Measurements from ENCODE around the gene SORCS1. TPM values are rescaled to one million over a fixed set of nuclear protein-coding genes. Genes with fewer than 3 reads are reported as not detected.

Gene SORCS1
- total and polyA plus RNA-seq, 4 donors: 0.08 to 0.21 (median 0.09) TPM; not detected in 1

GRCh38 chr10:106534441-106534840 lies 630.1 kb downstream of the SORCS1 start:
- Histone ChIP-seq H3K4me1 (ENCODE audit: control insufficient read depth in 4 of 4, insufficient read depth in 4 of 4, low read length in 3 of 4) (no peaks in the 10 kb centered on the region), H3K27me3 (ENCODE audit: control insufficient read depth in 4 of 4, insufficient read depth in 4 of 4, low read length in 3 of 4) (no peaks in the 10 kb centered on the region), H3K4me3 (ENCODE audit: low read depth in 1 of 3, low read length in 3 of 3) (no peak overlapping the region), H3K9ac (ENCODE audit: low read depth in 1 of 2, low read length in 2 of 2) (no peak overlapping the region), H3K27ac (ENCODE audit: low read depth in 1 of 2, low read length in 2 of 2) (no peak overlapping the region), H3K36me3 (ENCODE audit: control insufficient read depth in 4 of 4, insufficient read depth in 3 of 4, low read depth in 1 of 4, low read length in 3 of 4) (no peaks in the 10 kb centered on the region), H3K9me3 (ENCODE audit: control insufficient read depth in 4 of 4, low read length in 3 of 4) (peaks cover 0 to 6% (median 0%) of the 10 kb centered on the region in 4 donors)
- 80% methylated on average over 2 of the region's 2 CpGs for WGBS
- TF ChIP-seq HNF4G (IDR thresholded peaks at IDR 0.05): no peak
- no peak for TF ChIP-seq EGR1 (IDR thresholded peaks at IDR 0.05; ENCODE audit: low read depth in 2 of 2)
- no peak for DNase-seq (ENCODE audit: low spot score)

GRCh38 chr10:106528702-106529101 lies 635.8 kb downstream of the SORCS1 start:
- 83% methylated on average over 2 of the region's 2 CpGs for WGBS
- no peaks in the 10 kb centered on the region for H3K36me3 ChIP-seq (ENCODE audit: control insufficient read depth in 4 of 4, insufficient read depth in 3 of 4, low read depth in 1 of 4, low read length in 3 of 4)

GRCh38 chr10:106525835-106526234 lies 638.7 kb downstream of the SORCS1 start:
- Histone ChIP-seq H3K36me3 (ENCODE audit: control insufficient read depth in 4 of 4, insufficient read depth in 3 of 4, low read depth in 1 of 4, low read length in 3 of 4) (no peaks in the 10 kb centered on the region), H3K27ac (ENCODE audit: low read depth in 1 of 2, low read length in 2 of 2) (no peak overlapping the region), H3K9ac (ENCODE audit: low read depth in 1 of 2, low read length in 2 of 2) (no peak overlapping the region), H3K27me3 (ENCODE audit: control insufficient read depth in 4 of 4, insufficient read depth in 4 of 4, low read length in 3 of 4) (no peaks in the 10 kb centered on the region), H3K9me3 (ENCODE audit: control insufficient read depth in 4 of 4, low read length in 3 of 4) (no peaks in the 10 kb centered on the region), H3K4me3 (ENCODE audit: low read depth in 1 of 3, low read length in 3 of 3) (no peak overlapping the region), H3K4me1 (ENCODE audit: control insufficient read depth in 4 of 4, insufficient read depth in 4 of 4, low read length in 3 of 4) (peaks cover 0 to 8% (median 1%) of the 10 kb centered on the region in 4 donors)
- WGBS: 87% methylated on average over 1 of the region's 1 CpG
- no peak for DNase-seq (ENCODE audit: low spot score)
- TF ChIP-seq YY1 (IDR thresholded peaks at IDR 0.05) (no peak), ATF3 (IDR thresholded peaks at IDR 0.05) (no peak), FOXA1 (IDR thresholded peaks at IDR 0.05) (no peak), NR2F2 (IDR thresholded peaks at IDR 0.05) (no peak), TAF1 (conservative IDR thresholded peaks at IDR 0.05) (no peak), FOXA2 (IDR thresholded peaks at IDR 0.05) (no peak), ZBTB33 (IDR thresholded peaks at IDR 0.05) (no peak), HNF4G (IDR thresholded peaks at IDR 0.05) (no peak), REST (IDR thresholded peaks at IDR 0.05) (no peak), SP1 (IDR thresholded peaks at IDR 0.05) (no peak)

More at GRCh38 chr10:106528702-106529101, 635.8 kb downstream of the SORCS1 start:
- Histone ChIP-seq H3K4me3 (ENCODE audit: low read depth in 1 of 3, low read length in 3 of 3) (no peak overlapping the region), H3K27ac (ENCODE audit: low read depth in 1 of 2, low read length in 2 of 2) (no peak overlapping the region), H3K27me3 (ENCODE audit: control insufficient read depth in 4 of 4, insufficient read depth in 4 of 4, low read length in 3 of 4) (no peaks in the 10 kb centered on the region), H3K4me1 (ENCODE audit: control insufficient read depth in 4 of 4, insufficient read depth in 4 of 4, low read length in 3 of 4) (peaks cover 0 to 8% (median 1%) of the 10 kb centered on the region in 4 donors), H3K9me3 (ENCODE audit: control insufficient read depth in 4 of 4, low read length in 3 of 4) (no peaks in the 10 kb centered on the region), H3K9ac (ENCODE audit: low read depth in 1 of 2, low read length in 2 of 2) (no peak overlapping the region)
- TF ChIP-seq RAD21 (IDR thresholded peaks at IDR 0.05): no peak
- TF ChIP-seq ATF3 (IDR thresholded peaks at IDR 0.05): no peak
- no peak for TF ChIP-seq JUND (IDR thresholded peaks at IDR 0.05)
- no peak for TF ChIP-seq GABPA (IDR thresholded peaks at IDR 0.05 in 1 of 2, conservative IDR thresholded peaks at IDR 0.05 in 1 of 2)
- no peak for TF ChIP-seq EGR1 (IDR thresholded peaks at IDR 0.05; ENCODE audit: low read depth in 2 of 2)
- no peak for TF ChIP-seq RXRA (IDR thresholded peaks at IDR 0.05)
- TF ChIP-seq NR2F2 (IDR thresholded peaks at IDR 0.05): no peak
- no peak for TF ChIP-seq HNF4G (IDR thresholded peaks at IDR 0.05)
- no peak for TF ChIP-seq REST (IDR thresholded peaks at IDR 0.05)
- no peak for TF ChIP-seq SP1 (IDR thresholded peaks at IDR 0.05)
- no peak for DNase-seq (ENCODE audit: low spot score)
